Left ventricle myocardium inferior (tissue), 1 donor: Measurements from ENCODE around the gene IFITM1. TPM values are rescaled to one million over a fixed set of nuclear protein-coding genes. Genes with fewer than 3 reads are reported as not detected.
A peak's percentile ranks its signal among the peaks of the same experiment; 100 is the strongest.

ENCODE experiments used
- DNase-seq: peaks from one replicate; pipeline ENCODE4 v3.0.0-alpha.2; 2020
- H3K27ac ChIP-seq: fragments of 200-600 bp; replicated peaks from 2 replicates; pipeline ENCODE4 v1.8.0; 2021
- H3K27me3 ChIP-seq: fragments of 200-600 bp; 2 replicates; pipeline ENCODE4 v1.8.0; 2021; ENCODE audit warnings: low read depth
- H3K36me3 ChIP-seq: fragments of 200-600 bp; 2 replicates; pipeline ENCODE4 v1.8.0; 2021
- H3K4me1 ChIP-seq: fragments of 200-600 bp; 2 replicates; pipeline ENCODE4 v1.8.0; 2021
- H3K4me3 ChIP-seq: fragments of 200-600 bp; 2 replicates; pipeline ENCODE4 v1.8.0; 2021; ENCODE audit warnings: mild to moderate bottlenecking, moderate library complexity
- H3K9me3 ChIP-seq: fragments of 200-600 bp; replicated peaks from 2 replicates; pipeline ENCODE4 v1.8.0; 2021
- CTCF ChIP-seq: fragments of 200-600 bp; IDR thresholded peaks from 2 replicates; pipeline ENCODE4 v1.8.0; 2021; ENCODE audit warnings: antibody characterized with exemption, mild to moderate bottlenecking, borderline replicate concordance
- intact Hi-C: fragments of 100-400 bp; cut with micrococcal nuclease; formaldehyde crosslinking; loops from one replicate; pipeline ENCODE4 v1.11.0; 2022
- total RNA-seq: library from RNA; stranded (reverse); fragmentation: NEBNext Ultra II Directional; extraction: Animal tissue kit (Norgen Biotek cat#: 25700); gene quantifications from one replicate; pipeline ENCODE4 v1.2.1, GENCODE V29; 2021
- donor health status: DM: no; HTN: yes; CAD: no; lungs with severe emphysema.

Gene IFITM1
- total RNA-seq, 1 donor from 2014 or later, result 83.5 TPM

- no peak for TF ChIP-seq CTCF
- Histone ChIP-seq H3K9me3 (no peaks in the 10 kb centered on the region), H3K27ac (no peak overlapping the region), H3K27me3 (peaks cover 55% of the 10 kb centered on the region), H3K4me3 (no peak overlapping the region), H3K36me3 (no peaks in the 10 kb centered on the region), H3K4me1 (peaks cover 28% of the 10 kb centered on the region)
- DNase-seq, result peak; percentile 12
- intact Hi-C loops, result no loop called here
Measured at GRCh38 chr11:295351-296170, 18.3 kb upstream of the IFITM1 start.

- DNase-seq, result peak; percentile 11
- no peak overlapping the region for H3K4me3 ChIP-seq
- H3K9me3 ChIP-seq, result no peaks in the 10 kb centered on the region
- peaks cover 28% of the 10 kb centered on the region for H3K4me1 ChIP-seq
- no peaks in the 10 kb centered on the region for H3K36me3 ChIP-seq
- TF ChIP-seq CTCF, result no peak
- no peak overlapping the region for H3K27ac ChIP-seq
- H3K27me3 ChIP-seq, result peaks cover 62% of the 10 kb centered on the region
- intact Hi-C loops, result no loop called here
Measured at GRCh38 chr11:296171-297050, 17.4 kb upstream of the IFITM1 start.

- Histone ChIP-seq H3K4me3 (peak overlapping the region; percentile 6), H3K27me3 (peaks cover 67% of the 10 kb centered on the region), H3K36me3 (no peaks in the 10 kb centered on the region), H3K27ac (no peak overlapping the region), H3K4me1 (peaks cover 28% of the 10 kb centered on the region), H3K9me3 (no peaks in the 10 kb centered on the region)
- no peak for TF ChIP-seq CTCF
- intact Hi-C loops, result no loop called here
- DNase-seq, result peak; percentile 16
Measured at GRCh38 chr11:297051-297585, 16.7 kb upstream of the IFITM1 start.

GRCh38 chr11:297586-298405 is 16.0 kb upstream of the IFITM1 start:
- H3K4me3 ChIP-seq, result peak overlapping the region; percentile 6
- intact Hi-C loops, result no loop called here
- DNase-seq, result peak; percentile 46
- H3K27me3 ChIP-seq, result peaks cover 70% of the 10 kb centered on the region
- no peaks in the 10 kb centered on the region for H3K9me3 ChIP-seq
- TF ChIP-seq CTCF, result no peak
- peaks cover 28% of the 10 kb centered on the region for H3K4me1 ChIP-seq
- no peaks in the 10 kb centered on the region for H3K36me3 ChIP-seq
- H3K27ac ChIP-seq, result peak overlapping the region; percentile 36
